ENCODE results near the gene ABI2.

The ABI2 gene

DNA sequence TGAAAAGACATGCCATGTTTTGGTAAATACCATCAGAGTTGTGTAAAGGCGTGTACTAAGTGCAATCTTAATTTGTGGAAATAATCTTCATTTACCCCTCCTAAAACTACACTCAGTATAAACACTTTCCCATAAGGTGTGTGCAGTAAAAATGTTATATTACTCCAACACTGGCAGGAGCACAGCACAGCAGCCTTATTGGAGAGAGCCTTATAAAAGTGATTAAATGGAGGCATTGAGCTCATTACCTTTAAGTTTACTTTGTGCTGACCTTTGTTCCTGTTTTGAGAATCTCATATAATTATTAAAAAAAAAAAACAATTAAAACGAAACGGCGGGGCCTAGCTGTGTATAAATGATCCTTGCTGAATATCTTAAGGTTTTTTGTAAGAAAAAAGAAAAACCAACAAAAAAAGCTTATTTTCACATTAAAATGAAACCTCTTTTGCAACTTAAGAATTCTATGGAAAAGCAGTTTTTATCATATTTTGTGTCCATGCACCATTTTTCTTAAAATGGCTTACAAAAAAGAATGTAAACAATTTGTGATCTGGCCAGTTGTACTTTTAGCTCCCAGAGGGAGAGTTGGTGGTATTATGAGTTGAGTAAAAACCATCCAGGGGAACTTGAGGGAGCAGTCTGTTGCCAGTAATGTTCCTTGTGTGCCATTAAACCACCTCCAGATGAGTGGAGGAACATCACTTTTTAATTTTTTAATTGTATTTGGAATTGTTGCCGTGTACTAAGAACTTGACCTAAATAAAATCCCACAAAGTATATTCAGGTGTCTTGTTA is 103.4 kb downstream of the ABI2 start:
- no peak for DNase-seq (ENCODE audit: low spot score)

DNA sequence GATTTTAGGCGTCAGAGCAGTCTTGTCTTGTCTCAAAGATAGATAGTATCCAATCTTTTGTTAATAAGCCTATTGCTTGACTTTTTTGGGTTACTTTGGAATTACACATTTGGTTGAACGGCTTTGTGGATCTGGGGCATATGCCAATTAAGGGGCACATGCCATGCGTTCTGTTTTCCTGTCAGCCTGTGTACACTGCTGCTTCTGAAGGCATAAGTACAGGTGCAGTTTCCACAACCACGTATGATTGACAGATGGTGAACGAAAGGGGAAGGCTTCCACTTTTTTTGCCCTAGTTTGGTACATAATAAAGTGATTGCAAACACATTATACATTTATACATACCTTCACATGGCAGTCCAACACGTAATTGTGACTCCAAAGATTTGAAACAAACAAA is 104.6 kb downstream of the ABI2 start:
- DNase-seq (ENCODE audit: low spot score) = no peak

DNA sequence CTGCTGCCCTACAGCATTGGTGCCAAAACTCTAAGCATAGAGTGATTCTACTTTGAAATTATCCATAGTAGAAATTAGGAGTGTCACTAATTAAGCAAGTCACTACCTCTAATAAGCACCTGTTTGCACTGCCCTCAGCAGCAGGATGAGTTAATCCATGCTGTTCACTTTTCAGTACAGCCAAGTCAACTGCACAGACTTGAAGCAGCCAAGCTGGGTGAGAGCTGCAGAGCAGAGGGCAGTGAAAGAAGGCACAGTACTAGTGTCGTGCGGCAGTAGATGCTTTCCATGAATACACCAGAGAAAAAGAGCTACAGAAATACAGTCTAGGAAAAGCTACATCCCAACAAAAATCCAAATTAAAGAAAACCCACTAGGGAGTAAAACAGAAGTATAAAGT is 108.3 kb downstream of the ABI2 start:
- DNase-seq (ENCODE audit: low spot score) = no peak

DNA sequence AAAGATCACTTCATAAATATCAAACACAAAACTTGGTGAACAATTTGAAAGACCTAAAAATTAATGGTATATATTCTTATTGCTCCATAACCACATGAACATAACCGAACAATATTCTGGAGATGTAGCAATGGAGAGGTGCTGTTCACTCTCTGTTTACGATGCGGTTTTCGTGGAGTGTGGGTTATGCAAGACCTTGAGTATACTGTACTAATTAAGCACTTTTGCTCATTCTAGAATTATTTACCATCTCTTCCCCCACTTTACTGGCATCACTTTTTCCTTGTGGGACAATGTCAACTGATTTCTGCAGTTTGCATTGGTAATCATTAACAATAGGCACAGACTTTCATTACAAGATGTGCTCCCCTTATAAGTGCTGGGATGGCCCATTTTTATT is 109.3 kb downstream of the ABI2 start:
- DNase-seq (ENCODE audit: low spot score) = no peak

DNA sequence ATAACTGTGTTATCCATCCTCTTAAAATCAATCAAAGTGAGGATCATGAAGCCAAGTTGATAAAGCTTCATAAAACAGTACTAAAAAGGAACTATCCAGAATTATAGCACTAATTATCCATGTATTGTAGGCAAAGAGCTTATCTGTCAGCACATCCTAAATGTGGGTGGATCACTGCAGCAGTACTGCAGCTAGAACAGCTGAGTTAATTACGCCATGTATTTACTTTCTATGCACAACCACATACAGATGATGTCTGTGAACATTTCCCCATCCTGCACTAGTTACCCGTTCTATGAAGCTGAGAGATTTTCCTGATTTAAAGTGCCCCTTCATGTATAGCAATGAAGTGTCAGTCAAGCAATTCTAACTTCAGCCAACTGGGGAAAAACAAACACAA is 110.3 kb downstream of the ABI2 start:
- DNase-seq (ENCODE audit: low spot score) = no peak

DNA sequence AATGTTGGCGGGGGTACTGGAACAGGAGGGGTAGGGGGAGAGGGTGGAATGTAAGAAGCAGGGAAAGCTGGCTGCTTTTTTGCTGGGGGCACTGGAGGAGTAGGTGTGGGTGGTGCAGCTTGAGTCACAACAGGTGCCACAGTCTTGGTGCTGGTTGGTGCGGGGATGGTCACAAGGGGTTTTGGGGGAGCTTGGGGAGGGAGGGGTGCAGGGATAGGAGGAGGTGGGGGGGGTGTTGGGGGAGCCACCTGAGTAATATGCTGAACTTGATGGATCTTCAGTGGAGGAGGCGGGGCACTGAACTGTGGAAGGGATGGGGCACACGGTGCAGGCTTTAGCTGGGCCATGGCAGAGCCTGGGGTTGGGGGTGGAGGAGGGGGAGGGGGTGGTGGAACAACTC is 112.5 kb downstream of the ABI2 start:
- DNase-seq (ENCODE audit: low spot score) = no peak

DNA sequence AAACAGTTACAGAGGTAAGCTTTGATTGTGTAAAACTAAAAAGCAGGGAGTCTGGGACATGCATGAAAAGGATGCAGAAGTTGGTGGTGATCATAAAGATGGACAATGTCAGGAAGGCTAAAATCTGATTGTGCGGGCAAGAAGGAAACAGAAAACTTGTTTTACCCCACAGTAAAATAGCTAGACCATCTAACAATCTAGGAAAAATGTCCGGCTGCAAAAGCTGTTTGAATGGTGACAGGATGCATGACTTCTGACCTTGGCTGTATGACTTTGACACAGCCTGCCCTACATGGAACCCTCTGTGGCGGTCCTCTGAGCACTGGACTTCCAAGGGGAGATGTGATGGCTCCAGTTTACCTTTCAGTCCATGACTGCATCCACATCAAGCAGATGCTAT is 113.3 kb downstream of the ABI2 start:
- DNase-seq (ENCODE audit: low spot score) = no peak

DNA sequence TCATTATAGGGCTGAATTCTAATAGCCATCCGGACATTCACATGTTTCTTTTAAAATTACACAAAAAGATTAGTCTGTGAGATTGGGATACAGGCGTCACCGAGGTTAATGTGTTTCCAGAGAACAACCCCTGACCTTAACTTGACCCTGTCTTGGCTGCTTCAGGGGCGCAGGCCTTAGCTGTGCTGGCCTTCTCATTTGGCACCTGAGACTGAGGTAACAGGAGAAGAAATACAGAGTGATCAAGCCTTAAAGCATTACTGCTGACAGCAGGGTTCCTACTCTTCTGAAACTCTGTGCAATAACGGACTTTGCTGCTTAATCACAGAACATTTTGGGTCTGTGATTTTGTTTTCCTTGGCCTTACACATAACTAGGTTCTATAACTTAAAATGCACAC is 114.3 kb downstream of the ABI2 start:
- no peak for DNase-seq (ENCODE audit: low spot score)

DNA sequence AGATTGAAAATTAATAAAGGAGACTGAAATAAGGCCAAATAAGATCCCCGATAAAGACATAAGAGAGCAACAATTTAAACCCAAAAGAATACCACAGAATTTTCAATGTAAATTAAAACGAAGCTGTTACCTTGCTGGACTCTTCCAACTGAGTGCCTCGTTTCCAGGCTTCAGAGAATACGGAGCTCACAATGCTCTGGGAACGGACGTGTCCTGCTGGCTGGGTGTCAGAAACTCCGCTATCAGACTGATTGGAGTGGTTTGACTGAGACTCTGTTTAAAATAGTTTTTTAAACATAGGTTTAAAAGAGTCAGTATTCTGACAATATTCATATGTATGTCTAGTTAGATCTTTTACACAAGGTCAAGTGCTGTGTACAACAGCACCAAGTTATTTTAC is 116.5 kb downstream of the ABI2 start:
- no peak for DNase-seq (ENCODE audit: low spot score)

DNA sequence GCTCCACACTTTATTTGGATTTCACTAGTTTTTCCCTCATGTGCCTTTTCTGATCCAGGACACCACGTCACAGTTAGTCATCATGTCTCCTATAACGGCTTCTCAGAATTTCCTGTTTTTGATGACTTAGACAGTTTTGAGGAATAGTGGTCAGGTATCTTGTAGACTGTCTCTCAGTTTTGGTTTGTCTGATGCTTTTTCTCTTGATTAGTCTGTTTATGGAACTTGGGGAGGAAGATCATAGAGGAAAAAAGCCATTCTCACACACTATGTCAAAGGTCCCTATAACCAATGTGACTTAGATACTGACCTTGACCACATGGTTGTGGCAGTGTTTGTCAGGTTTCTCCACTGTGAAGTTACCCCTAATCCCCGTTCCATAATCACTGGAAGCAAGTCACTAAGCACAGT is 117.9 kb downstream of the ABI2 start:
- no peak for DNase-seq (ENCODE audit: low spot score)

DNA sequence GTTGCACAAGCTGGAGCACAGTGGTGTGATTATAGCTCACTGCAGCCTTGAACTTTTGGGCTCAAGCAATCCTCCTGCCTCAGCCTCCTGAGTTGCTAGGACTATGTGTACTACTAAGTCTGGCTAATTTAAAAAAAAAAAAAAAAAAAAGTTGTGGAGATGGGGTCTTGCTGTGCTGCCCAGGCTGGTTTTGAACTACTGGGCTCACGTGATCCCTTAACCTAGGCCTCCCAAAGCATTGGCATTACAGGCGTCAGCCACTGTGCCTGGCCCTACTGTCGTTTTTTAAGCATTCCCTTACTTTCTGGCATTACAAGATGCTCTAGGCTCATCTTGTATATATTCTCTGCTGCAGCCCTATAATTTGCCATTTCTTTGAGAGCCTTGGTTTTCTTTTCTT is 118.6 kb downstream of the ABI2 start:
- DNase-seq (ENCODE audit: low spot score) = no peak

DNA sequence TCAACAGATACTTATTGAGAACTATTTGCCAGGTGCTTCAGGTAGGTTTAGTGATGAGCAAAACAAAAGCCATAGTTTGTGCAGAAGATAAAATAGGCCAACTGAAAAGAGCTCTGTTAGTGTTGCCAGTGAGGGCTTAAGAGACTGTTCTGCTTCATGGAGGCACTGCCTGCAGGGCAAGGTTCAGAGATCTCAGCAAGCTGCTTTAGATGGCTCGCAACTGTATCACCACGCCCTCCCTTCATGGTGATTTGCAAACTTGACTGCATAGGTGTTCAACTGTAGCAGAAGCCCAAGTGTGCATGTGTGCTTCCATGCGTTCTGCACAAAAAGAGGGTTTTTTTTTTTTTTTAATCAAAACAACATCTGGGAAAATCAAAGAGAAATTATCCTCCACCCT is 122.4 kb downstream of the ABI2 start:
- no peak for DNase-seq (ENCODE audit: low spot score)

DNA sequence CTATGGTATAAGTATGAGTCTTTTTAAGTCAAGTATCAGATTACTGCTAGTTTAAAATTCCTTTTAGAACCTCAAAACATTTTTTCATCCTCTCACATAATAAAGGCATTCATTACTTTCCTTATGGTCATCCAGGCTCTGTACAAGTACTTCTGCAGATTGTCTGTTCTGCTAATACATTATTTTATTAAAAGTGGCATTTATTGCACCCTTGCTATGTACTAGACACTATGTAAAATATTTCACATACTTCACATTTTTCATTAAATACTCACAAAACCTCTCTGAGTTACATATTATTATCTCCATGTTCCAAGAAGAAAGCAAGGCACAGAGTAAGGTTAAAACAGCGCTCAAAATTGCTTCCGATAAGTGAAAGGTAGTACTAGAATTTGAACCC is 122.8 kb downstream of the ABI2 start:
- peak; percentile 13 for DNase-seq (ENCODE audit: low spot score)

DNA sequence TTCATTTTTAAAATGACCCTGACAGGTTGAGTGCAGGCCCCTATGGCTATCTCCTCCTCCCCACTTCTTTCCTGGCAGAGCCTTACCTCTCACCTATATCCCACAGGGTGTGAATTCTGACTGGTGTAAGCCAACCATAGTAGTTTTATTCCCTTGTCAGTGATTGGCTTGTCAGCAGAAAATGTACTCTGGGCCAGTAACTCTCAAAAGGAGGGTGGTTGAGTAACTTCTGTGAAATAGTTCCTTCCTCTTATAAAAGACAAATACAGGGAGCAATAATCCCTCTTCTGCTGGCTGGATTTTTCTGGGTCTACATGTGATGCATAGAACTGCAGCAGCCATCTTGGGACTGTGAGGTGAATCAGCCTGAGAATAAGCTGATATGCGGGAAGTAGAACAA is 123.5 kb downstream of the ABI2 start:
- no peak for DNase-seq (ENCODE audit: low spot score)

DNA sequence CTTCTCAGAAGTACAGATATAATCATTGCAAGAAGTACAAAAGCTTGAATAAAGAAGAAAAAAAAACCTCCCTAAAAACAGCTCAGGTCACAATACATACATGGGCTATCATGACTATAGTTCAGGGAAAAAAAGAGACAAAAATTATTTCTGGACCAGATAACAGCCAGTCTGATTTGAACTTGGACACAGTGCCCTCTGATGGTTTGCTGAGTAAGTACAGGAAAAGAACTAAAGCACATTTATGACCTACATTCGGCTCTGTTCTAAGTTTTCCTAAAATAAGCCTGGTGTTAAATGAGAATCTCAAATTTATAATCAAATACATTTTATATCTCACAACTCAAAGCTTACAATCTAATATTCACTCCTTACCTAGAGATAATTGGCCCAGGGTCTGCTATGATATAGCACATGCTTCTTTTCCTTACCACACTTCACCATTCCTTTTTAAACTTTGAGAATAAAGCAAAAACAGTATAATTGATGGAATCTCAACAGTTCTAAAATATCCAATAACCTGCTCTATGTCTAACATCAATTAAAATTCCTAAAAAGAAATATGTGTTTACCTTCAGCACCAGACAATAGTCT is 125.8 kb downstream of the ABI2 start:
- peak; percentile 35 for DNase-seq (ENCODE audit: low spot score)

DNA sequence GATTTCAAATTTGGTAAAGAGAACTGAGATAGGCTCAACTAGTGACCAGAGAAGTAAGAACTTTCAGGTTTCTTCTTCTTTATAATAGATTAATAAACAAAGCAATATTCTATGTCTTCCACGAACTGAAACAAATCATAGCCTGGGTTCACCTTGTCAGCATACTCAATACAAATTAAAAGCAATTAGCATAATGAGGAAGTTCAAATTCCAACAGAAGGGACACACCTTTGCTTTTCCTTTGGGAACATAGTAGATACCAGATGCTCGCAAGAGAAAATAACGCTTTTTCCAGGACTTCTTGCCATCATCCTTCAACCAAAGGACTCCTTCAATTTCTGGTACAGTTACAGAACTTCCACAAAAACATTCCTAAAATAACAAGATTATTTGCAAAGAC is 127.0 kb downstream of the ABI2 start:
- DNase-seq (ENCODE audit: low spot score) = no peak

DNA sequence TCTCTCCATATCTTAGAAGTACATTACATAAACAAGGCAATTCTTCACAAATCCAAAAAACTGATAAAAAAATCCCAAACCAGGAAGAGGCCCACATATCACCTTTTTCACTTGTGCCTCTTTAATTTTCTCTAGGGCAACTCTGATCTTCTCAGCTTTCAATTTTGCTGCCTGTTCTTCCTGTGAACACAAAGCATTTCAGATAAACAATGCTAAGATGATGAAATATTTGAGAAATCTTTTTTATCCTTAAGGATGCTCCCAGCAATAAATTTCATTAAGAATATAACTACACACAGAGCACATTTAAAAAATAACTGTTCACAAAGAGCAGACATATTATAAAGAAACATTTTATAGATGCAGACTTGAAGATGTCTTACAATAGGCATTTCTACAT is 133.6 kb downstream of the ABI2 start:
- DNase-seq (ENCODE audit: low spot score) = no peak

DNA sequence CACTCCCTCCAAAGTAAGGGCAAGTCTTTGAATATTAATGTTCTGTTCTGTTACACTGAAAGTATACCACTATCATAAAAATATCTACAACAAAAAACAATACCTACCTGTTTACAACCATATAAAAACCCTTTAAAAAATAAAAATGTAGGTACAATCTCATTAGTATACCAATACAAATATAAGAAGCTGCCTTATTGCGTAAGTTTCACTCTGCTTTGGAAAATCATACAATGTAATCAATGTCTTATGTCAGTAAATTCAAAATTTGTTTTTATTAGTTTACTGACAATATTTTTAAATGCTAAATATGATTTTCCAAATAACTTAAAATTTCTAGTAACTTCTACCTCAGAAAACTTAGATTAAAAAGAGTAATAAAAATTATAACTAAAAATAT is 134.1 kb downstream of the ABI2 start:
- DNase-seq (ENCODE audit: low spot score) = no peak

DNA sequence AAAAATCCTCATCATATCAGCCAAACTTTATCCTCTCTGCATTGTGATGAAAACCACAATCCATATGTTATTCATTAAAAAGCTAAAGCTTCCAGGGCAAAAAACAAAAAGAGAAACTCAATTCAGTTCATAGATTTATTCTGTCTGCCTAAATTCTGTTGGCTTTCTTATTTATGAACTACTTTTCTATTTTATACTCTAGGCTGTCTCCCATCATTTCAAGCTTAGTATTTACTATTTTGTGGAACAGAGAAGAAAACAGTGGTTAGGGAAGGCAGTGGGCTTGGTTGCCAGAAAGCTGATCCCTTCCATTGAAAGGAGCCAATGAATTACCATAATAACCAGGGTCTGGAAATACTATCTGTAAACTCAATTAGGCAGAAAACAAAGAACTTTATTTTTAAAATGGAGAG is 135.1 kb downstream of the ABI2 start:
- no peak for DNase-seq (ENCODE audit: low spot score)

DNA sequence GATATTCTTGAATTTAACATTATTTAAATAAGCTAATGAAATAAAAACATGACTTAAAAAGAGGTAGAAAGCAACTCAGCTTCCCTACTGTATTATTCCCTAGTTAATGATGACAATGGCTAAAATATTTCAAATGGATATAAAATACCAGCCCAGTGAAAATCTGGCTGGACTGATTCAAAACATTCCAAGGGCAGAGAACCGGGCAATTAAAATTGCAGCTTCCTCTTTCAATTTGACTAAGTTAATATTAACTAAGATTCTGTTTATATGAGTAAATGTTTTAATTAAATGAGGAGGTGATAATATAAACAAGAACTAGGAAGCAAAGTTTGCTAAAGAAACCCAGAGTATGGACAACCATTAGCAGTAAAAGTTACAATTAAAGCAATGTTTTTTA is 141.4 kb downstream of the ABI2 start:
- DNase-seq (ENCODE audit: low spot score) = no peak

DNA sequence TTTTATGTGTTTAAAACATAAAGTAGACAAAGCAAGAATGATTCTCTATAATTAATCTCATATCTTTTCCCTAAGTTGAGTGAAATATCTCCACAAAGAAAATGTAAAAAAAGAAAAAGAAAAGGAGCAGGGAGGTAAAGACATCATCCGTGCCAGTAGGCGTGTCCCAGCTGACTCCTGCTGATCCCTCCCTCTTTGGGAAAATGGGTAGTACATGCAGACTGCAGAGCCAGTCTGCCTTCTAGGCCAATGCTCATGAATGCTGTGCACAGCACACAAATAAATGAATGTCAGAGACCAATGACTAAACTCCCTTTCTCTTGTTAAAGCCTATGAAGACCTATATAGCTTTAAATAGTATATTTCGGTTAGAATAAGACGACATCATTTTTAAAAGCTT is 142.2 kb downstream of the ABI2 start:
- no peak for DNase-seq (ENCODE audit: low spot score)

DNA sequence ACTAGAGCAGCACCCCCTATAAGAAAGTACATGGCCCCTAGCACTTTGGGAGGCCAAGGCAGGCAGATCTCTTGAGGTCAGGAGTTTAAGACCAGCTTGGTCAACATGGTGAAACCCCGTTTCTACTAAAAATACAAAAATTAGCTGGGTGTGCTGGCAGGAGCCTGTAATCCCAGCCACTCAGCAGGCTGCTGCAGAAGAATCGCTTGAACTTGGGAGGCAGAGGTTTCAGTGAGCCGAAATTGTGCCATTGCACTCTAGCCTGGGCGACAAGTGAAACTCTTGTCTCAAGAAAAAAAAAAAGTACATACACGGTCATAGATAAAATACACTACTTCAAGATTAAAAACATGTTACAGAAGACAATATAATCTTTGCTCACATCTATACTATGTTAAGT is 143.1 kb downstream of the ABI2 start:
- no peak for DNase-seq (ENCODE audit: low spot score)

DNA sequence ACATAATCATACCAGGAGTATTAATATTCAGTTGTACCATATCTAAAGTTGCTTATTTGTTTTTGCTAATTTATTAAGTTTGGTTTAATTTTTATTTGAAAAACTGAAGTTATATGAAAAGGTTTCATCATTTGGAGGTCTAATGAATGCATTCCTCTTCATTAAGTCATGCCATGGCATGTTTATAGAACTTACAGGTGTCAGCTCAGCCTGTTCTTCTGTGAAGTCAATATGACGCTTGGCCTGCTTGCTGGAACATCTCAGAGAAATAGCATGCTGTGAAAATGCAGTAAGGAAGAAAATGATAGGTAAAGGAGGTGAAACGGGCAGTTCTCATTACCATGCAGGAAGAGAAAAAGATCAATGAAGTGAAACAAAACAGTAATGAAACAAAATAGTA is 148.7 kb downstream of the ABI2 start:
- no peak for DNase-seq (ENCODE audit: low spot score)

DNA sequence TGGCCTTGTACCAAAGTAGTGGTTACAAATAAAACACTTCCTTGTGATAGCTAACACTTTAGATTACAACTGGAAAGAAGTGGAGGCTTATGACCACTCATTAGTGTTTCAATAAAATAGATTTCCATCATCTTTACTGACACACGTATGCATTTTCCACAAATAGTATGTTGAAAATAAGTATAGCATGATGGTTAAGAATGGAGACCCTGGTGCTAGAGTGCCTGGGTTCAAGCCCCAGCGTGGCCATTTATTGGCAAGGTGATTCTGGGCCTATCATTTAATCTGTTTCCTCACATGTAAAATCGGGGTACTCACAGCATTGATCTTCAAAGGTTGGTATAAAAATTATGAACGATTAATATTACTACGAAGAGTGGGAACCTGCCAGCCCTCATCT is 152.4 kb downstream of the ABI2 start:
- no peak for DNase-seq (ENCODE audit: low spot score)
